ENCODE results near the gene GDAP2.

- TF ChIP-seq CTCF (IDR thresholded peaks at IDR 0.05) (no peak), ZFX (IDR thresholded peaks at IDR 0.05; ENCODE audit: borderline replicate concordance) (no peak)
Observed at GRCh38 chr1:117826540-117827078, 102.8 kb downstream of the GDAP2 start.
